ENCODE measurements around the gene EPHB2. TPM values are rescaled to one million over a fixed set of nuclear protein-coding genes. Genes with fewer than 3 reads are reported as not detected.
A peak's percentile ranks its signal among the peaks of the same experiment; 100 is the strongest.

EPHB2 gene
- total RNA-seq, 1 experiment from 2014 or later = 2.6 TPM

DNA sequence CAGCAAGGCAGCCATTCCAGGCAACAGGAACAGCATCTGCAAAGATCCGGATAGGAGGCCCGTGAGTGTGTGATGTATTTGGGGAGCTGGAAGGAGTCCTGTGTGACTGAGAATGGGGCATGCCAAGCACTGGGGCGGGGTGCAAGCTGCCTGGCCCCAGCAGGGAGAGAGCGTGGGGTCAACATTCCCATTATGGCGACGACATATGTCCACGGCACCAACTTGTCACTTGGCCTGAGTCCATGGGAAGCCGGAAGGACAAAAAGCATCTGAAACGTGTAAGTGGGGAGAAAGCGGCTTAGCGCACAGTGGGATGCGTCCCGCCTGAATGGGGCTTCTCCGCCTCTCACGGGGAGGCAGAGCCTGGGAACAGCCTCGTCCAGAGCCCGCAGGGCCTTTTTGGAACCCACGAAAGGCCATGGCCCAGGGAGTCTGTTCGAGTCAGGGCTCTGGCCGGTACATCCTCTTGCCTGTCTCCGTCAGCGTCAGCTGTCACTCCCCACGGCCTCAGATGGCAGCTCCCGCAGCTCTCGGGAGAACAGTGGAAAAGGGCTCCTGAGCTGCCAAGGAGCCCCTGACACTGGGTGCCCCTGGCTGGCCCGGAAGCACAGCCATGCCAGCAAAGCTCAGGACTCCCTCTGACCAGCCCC lies 12.4 kb downstream of the EPHB2 start:
- DNase-seq (ENCODE audit: low read depth) = no peak

DNA sequence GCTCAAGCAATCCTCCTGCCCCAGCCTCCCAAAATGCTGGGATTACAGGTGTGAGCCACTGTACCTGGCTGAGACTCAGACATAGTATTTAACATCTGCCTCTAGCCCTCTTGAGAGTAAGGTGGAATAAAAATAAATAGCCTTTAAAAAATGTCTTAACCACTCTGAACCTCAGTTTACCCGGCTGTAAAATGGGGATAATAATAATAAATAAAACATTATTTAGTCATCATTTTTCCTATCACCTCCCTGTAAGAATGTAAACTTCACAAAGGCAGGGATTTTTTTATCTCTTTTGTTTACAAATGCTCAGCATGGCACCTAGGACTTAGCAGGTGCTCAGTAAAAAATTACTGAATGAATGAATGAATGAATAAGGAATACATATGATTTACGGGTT lies 17.2 kb downstream of the EPHB2 start:
- DNase-seq (ENCODE audit: low read depth) = no peak

DNA sequence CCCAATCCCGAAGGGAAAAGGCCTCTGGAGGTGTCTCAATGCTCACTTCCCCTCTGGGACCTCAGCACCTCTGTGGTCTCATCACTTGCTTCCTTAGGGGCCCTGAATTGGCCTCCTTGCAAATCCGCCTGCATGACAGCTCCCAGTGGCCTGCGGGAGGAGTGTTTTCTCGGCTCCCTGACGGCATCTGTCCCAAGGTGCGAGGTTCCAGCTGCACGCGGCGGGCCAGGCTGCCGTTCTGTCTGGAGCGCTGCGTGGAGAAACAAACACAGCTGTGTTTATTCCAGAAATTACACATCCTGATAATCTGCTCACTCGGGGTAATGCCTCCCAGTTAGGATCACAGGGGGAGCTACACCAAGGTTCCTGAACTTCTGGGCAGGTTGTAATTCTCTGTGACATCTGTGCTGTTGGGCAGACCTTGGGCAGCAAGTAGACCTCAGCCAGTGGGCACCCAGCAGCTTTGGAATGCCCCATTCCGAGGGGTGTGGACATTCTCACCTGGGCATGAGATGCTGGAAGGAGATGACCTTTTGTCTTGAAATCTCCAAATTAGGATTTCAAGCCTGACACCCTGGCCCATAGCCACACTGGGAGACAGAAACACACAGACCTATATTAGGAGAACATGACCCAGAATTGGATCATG lies 18.2 kb downstream of the EPHB2 start:
- DNase-seq (ENCODE audit: low read depth) = no peak

DNA sequence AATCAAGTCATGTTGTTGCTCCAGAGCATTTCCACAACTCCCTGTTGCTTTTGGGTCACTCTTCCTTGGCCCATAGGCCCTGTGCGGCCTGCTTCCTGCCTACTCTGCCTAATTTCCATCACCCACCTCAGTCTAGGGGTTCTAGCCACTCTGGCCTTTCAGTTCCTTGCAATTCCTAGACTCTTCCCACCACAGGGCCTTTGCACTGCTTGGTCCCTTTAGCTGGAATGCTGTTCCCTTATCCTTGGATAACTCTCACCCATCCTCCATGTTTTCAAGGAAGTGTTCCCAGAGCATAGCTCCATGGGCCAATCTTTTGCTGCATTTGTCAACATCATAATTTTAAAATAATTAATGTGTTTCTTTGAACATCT lies 18.7 kb downstream of the EPHB2 start:
- DNase-seq (ENCODE audit: low read depth) = no peak

DNA sequence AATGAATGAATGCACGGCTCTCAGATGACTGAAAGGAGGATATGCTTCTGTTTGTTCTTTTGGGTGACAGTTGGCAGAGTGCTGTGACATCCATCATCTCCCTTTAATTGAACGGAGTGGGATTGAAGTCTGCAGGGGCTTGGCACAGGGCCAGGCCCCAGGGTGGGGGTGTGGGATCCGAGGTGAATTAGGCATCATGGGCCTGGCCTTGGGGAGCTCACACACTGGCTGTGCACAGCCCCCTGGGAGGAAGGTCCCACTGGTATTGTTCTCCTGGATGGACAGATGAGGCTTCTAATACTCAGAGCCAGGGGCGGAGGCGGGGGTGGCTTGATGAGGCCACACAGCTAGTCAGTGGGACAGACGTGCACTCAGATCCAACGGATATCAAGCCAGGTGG lies 19.3 kb downstream of the EPHB2 start:
- DNase-seq (ENCODE audit: low read depth) = no peak

DNA sequence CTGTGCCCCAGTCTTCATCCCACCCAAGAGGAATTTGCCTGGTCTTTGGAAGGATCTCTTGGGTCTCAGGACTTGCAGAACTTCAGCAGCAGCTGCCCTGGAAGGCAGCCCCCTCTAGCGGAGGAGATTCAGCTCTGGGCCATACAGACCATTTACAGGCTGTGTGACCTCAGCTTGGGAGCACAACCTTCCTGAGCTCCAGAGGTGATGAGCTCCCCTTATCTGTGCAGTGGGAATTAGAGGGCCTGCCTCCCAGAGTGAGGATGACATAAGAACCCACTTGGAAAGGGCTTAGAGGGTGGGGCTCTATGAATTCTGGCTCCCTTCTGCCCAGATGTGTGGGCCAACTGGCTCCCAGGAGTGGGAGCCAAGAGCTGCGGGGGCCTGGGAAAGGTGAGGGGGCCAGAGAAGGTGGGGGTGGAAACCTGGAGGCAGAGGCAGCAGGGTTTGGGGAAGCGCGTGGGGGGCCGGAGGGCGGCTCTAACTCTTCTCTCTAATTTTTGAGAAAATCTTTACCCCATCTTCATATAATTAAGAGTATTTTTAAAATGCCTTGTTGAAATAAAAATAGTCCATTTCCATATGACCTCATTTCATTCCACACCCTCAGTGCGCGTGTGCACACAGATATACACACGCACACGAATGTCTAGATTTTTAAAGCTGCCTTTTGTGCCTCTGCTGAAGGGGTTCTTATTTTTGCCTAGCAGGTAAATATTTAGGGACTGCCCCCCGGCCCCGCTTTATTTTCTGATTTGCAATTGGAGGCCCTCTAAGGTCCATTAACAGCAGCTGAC lies 21.5 kb downstream of the EPHB2 start:
- DNase-seq (ENCODE audit: low read depth) = no peak

DNA sequence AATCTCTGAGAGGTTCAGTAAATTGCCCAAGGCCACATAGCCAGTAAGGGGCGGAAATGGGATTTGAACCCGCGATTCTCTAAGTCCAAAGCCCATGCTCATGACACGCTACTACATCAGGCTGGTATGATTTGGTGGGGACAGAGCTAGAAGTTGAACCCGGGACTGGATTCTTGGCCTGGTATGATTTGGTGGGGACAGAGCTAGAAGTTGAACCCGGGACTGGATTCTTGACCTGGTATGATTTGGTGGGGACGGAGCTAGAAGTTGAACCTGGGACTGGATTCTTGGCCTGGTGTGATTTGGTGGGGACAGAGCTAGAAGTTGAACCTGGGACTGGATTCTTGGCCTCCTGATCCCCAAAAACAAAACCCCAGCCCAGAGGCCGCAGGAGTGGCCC lies 23.0 kb downstream of the EPHB2 start:
- DNase-seq (ENCODE audit: low read depth) = no peak

DNA sequence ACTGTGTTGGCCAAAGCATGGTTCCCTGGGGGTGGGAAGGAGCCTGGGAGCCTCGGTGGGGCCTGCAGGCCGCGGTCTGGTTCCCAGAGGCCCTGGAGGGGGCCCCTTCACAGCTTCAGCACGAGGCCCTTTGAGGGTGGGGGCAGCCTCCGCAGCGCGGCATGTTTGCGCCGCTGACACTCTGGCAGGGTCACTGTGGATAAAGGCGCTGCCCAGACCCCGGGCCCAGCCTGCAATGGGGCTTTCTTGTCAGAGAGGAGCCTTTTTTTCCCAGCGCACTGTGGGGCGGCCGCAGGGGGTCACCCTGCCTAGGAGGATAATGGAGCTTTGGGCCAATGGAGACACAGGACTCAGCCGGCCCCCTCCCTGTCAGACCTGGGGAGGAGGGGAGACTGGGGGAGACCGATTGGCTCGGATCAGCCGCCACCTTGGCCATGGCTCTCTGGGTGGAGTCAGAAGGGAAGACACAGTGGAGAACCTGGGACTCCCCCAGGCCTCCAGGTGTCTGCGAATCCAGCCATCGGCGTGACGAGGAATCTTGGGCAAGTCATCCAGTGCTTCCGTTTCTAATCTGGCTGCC lies 26.0 kb downstream of the EPHB2 start:
- no peak for DNase-seq (ENCODE audit: low read depth)

DNA sequence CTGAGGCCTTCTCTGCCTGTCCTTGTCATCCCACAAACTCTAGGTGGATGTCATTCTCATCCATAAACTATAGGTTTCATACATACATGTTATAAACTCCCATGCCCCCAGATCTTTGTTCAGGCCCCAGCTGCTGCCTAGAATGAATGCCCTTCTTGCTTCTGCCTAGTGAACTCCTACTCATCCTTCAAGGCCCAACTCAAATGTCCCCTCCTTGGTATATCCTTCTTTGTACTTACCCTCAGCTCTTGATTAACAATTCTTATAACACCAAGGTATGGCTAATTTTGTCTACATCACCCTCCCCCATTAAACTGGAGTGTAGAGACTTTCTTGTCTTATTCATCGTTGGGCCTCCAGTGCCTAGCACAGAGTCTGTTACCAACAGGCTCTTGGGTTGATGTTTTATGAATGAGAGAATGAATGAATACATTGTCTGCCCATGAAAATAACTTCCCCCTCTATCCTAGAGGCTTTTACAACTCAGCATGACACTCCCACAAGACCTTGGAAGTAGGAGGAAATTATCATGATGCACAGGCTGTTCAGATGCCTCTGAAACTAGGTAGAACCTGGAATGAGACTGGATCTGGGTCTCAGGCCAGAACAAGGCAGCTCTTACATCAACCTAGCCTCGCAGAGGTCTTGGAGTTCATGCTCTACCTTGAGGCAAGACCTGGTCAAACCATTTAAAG lies 26.9 kb downstream of the EPHB2 start:
- no peak for DNase-seq (ENCODE audit: low read depth)

DNA sequence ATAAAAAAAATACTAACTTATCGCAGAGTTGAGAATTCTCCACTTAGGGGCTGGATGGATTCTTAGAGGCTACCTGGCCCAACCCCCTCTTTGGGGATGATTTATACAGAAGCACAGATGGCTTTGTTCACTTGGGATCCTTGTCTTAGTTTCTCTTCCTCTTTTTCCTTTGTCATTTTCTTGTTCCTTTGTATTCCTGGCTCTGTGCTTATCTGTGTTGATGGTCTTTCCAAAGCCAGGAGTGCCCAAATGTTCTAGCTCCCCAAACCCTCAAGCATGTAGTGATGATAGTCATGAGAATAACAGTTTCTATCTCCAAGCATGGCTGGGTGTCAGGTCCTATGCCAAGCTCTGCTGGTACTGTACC lies 27.4 kb downstream of the EPHB2 start:
- no peak for DNase-seq (ENCODE audit: low read depth)

DNA sequence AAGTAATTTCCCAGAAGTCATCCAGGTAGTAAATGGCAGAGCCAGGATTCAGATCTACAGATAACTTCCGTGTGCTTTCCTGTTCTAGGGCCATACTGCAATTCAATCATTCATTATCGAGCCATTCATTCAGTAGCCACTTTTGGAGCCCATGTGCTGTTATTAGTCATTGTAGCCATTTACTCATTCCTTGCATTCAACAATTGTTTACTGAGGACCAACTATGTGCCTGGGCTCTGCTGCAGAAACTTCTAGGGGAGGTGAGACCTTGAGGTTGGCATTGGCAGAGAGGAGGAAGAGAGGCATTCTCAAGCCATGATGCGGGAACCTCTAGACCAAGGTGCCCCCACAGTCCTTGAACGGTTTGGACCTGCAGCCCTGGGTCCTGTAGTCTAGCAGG lies 27.9 kb downstream of the EPHB2 start:
- DNase-seq (ENCODE audit: low read depth) = no peak

DNA sequence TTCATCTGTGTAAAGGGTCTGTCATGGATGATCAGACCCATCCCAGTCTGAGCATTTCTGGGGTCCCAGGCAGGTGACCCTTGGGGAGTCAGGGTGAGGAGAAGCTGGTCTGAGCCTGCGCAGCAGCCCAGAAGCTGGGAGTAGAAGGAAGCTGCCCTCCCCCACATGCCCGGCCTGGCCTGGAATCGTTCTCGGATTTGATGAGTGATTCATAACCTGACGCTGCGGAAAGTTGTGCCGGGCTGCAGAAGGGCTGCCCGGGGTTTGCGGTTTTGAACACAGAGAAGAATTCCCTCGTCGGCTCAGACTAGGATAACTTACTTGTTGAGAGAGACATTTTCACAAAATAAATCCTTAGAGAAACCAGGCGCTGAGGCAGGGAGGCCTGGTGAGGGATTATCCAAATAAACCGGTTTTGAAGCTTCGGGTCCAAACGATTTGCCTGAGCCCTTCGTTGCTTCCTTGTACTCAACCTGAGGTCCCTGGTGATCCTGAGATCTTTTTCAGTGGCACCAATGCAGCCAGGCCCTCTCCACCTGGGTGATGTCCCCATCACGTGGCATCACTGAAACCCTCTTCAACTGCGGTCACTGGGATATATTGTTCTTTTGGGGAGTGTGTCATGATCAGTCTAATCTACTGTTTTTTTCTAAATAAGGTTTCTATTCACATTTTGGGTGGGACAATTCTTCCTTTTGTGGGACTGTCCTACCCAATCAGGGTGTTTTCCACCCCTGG lies 29.2 kb downstream of the EPHB2 start:
- peak; percentile 87 for DNase-seq (ENCODE audit: low read depth)

DNA sequence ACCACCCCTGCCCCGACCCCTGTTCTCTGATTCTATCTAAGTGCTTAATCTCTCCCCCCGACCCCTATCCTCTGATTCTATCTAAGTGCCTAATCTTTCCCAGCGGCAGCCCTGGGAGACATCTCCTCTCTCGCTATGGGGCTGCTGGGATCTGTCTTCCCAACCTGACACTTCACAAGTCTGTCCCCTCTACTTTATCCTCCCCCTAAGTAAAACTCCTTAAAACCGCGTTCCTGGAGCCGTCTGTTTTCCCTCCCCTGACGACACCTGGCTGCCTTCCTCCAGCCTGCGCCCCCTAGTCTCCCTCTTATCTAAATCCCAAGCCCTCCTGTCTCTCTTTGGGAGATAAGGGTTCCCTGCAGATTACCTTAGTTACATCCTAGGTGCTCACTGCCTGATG lies 30.5 kb downstream of the EPHB2 start:
- DNase-seq (ENCODE audit: low read depth) = no peak

DNA sequence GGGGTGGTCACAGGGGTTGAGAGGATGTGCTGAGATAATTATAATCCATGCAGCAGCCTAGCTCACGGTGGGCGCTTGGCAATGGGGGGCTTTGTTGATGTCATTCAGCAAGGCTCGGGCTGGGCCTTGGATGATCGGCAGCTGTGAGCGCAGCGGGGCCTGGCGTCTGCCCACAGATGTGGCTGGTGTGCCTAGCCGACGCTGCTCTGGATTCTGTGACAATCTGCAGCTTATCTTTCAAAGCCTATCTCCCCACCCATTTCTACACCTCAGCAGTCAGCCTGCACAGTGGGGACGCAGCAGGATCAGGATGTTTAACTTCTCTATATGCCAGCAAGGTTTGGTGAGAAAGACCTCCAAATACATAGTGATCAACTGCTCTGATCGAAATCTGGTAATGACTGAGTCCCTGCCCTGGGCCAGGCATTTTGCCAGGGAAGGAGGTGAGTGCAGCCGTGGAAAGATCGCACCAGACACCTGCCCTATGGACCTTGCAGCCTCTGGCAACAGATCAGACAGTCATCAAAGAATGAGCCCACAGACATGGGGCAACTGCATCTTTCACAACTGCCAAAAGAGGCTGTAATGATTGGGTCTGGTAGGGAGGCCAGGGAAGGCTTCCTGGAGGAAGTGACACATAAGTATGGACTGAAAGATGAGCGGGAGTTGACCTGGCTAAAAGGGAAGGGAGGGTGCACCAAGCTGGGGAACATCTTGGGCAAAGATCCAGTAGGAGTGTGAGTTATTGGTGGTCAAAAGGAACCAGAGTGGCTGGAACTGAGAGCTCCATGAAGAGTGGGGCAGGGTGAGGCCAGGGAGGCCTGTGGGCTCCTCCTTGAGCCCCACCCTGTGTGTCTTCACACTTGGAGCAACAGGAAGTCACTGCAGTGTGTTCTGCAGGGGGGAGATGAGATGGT lies 35.3 kb downstream of the EPHB2 start:
- DNase-seq (ENCODE audit: low read depth) = peak; percentile 64

DNA sequence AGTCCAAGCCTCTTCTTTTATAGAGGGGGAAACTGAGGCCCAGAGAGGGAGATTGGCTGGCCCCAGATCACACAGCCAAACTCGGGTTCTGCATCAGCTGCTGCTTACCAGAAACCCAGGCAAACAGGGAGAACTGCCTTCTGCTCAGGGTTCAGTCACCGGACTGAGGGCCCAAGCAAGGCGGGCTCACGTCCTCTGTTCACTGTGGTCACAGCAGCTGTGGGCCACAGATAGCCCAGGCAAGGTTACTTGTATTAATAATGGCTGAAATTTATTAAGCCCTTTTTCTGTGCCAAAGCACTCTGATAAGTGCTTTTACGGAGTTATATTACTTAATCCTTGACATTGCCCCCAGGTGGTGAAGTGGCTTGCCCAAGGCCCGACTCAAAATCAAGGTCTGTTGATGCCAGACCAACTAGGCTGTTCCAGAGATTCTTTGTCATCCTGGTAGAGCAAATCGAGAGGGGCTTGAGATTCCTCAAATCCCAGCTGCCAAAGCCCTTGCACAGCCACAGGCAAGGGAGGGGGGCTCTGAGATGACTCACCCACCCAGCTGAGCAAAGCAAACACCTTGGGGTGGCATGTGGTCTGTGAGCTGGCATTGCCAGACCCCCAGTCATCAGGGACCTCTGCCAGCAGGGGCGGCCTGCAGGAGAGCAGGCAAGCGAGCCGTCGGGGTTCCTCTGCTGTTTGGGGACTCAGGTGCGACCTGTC lies 36.5 kb downstream of the EPHB2 start:
- peak; percentile 81 for DNase-seq (ENCODE audit: low read depth)

DNA sequence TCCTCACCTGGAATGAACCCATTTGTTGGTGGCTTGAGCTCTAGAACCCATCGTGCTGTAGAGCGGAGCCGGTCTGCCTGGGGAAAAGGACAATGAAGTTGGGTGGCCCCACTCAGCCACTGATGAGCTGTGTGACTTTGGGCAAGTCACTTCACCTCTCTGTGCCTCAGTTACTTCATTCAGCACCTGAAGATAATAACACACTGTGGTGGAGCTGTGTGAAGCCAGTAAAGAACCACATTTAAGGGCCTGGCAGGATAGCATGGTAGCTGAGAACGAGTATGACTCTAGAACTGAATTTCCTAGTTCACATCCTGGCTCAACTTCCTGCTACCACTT lies 37.1 kb downstream of the EPHB2 start:
- no peak for DNase-seq (ENCODE audit: low read depth)

DNA sequence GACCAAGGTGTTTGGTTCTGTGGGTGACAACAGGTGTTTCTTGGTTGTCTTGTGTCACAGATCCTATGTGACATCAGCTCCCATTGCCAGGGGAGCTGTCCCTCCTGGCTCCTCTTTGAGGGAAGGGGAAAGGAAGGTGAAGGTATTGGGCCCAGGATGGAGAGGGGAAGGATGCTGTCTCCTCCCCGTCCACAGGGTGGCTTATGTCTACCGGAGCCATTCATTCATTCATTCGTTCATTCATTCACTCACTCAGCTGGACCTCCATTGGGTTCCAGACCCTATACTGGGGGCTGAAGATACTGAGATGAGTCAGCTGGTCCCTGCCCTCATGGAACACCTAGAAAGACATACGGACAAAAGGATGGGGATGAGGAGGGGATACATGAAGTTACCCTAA lies 38.9 kb downstream of the EPHB2 start:
- DNase-seq (ENCODE audit: low read depth) = no peak

DNA sequence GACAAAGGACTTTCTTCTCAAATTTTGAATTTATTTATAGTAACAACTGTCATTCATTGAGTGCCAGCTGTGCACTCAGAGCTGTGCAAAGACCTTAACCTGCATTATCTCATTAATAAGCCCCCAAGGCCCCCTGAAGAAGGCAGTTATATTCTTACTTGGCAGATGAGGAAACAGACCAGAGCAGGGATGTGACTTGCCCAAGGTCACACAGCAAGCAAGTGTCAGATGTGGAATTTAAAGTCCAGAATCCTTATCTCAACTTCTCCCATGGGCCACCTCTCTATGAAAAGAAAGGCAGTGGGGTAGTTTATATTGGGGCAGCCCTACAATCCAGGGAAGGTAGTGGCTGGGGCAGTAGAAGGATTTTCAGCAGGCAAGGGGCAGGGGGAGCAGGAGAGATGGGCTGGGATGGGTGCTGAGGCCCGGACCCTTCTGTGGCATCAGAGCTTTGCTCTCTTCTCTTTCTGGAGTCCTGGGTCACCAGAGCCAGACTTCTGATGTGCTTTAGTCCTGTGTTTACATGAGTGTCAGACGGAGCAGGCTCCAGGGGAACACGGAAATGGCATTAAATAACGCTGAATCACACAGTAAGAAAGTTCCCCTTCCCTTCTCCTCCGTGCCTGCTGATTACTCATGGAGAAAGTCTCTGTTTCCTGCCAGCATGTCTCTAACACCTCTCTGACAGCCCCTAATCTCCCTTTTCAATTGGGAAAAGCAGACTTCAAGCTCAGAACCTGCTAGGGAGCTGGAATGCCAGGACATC lies 39.5 kb downstream of the EPHB2 start:
- DNase-seq (ENCODE audit: low read depth) = peak; percentile 84

DNA sequence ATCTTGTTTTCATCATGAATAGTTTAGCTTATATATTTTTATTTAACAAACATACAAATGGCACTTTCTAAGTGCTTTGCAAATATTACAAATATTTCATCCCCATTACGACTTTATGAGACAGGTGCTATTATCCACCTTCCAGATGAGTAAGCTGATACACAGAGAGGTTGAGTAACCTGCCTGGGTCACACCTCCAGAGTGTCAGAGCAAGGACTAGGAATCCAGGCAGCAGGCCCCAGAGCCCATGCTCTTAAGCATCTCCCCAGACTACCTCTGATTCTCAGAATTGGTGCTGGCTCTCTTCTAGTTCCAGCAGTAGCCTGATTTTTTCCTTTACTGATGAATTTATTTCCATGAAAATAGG lies 40.0 kb downstream of the EPHB2 start:
- DNase-seq (ENCODE audit: low read depth) = no peak

Measured in LHCN-M2 (cell line).